GM12891 (cell line): ENCODE results near the gene CCDC112.

Experiments
- PAX5 ChIP-seq: IDR thresholded peaks from 2 replicates; pipeline ENCODE4 v1.6.1; 2011; ENCODE audit warnings: low read length, moderate library complexity, mild to moderate bottlenecking; ENCODE audit not compliant: insufficient read depth, severe bottlenecking
- POLR2A ChIP-seq: IDR thresholded peaks from 2 replicates; pipeline ENCODE4 v1.6.1; 2011; ENCODE audit warnings: low read depth, low read length, control low read depth
- POLR2AphosphoS5 ChIP-seq: IDR thresholded peaks from 2 replicates; pipeline ENCODE4 v1.6.1; 2011; ENCODE audit warnings: low read depth, low read length, control low read depth
- POU2F2 ChIP-seq: IDR thresholded peaks from 2 replicates; pipeline ENCODE4 v1.6.1; 2011; ENCODE audit warnings: low read depth, mild to moderate bottlenecking, control low read depth, low read length, moderate library complexity
- SPI1 ChIP-seq: IDR thresholded peaks from 2 replicates; pipeline ENCODE4 v1.6.1; 2011; ENCODE audit warnings: low read depth, low read length, control low read depth
- TAF1 ChIP-seq: IDR thresholded peaks from 2 replicates; pipeline ENCODE4 v1.6.1; 2011; ENCODE audit warnings: low read depth, low read length, control low read depth

- TF ChIP-seq POLR2A (no peak), POLR2AphosphoS5 (no peak), TAF1 (no peak), SPI1 (no peak), PAX5 (no peak), POU2F2 (no peak)
These were observed 50.0 kb downstream of the CCDC112 start for GRCh38 chr5:115246361-115246991.
